ENCODE data around the gene CRACR2B.
A peak's percentile ranks its signal among the peaks of the same experiment; 100 is the strongest.

CRACR2B gene

DNA sequence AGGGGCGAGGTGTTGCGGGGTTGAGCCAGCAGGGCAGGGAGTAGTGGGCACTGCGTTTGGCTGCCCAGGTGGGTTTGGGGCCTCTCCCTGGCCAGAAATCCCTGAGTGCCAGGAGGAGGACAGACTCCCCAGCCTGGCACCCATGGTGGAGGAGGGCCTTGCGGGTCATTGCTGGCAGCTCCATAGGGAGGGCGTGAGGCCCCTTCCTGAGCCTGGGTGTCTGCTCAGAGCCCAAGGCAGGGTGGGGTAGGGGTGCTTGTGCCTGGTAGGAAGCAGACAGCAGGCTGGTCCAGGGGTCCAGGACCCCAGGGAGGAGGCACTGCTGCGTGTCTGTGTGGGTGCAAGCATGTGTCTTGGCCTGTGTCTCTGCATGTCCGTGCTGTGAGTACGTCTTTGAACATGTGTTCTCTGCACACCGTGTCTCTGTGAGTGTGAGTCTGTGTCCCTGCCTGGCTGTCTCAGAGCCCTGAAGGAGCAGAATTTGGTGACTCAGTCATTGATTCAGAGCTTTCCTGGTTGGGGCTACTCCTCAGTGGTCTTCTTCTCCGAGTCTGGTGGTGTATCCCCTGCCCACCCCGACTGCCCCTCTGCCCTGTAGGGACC lies 18.9 kb downstream of the CRACR2B start:
- no peak for DNase-seq
- H3K27ac ChIP-seq (ENCODE audit: insufficient read depth, low read length, poor library complexity, severe bottlenecking): no peak overlapping the region
- peaks cover 23% of the 10 kb centered on the region for H3K4me1 ChIP-seq (ENCODE audit: control insufficient read depth, insufficient read depth, low read length, poor library complexity, severe bottlenecking)
- no peak overlapping the region for H3K4me3 ChIP-seq (ENCODE audit: insufficient read depth, low read depth, low read length, poor library complexity, severe bottlenecking)
- no peaks in the 10 kb centered on the region for H3K9me3 ChIP-seq (ENCODE audit: control insufficient read depth, low read length)
- H3K27me3 ChIP-seq (replicated peaks; ENCODE audit: control insufficient read depth, insufficient read depth, low read length, poor library complexity, severe bottlenecking): peaks cover 21% of the 10 kb centered on the region
- H3K36me3 ChIP-seq (ENCODE audit: control insufficient read depth, insufficient read depth, low read length): no peaks in the 10 kb centered on the region

DNA sequence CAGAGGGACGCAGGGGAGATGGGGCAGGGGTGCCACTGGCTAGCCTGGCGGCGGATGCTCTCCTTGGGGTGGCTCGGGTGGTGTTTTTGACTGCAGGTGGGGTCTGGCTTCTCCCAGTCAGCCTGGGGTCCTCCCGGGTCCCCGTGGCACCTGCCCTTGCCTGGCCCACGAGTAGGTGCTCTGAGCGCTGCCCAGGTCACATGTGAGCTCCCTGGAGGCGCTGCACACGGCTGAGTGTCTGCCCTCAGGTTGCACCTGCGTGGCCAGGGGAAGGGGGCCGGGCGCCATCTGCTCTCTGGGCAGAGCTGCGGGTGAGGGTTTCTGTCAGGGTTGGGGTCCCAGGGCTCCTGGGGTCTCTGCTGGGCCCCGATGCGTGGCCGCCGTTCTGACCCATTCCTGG lies 20.2 kb downstream of the CRACR2B start:
- Histone ChIP-seq H3K4me1 (ENCODE audit: control insufficient read depth, insufficient read depth, low read length, poor library complexity, severe bottlenecking) (peaks cover 23% of the 10 kb centered on the region), H3K36me3 (ENCODE audit: control insufficient read depth, insufficient read depth, low read length) (no peaks in the 10 kb centered on the region), H3K4me3 (ENCODE audit: insufficient read depth, low read depth, low read length, poor library complexity, severe bottlenecking) (no peak overlapping the region), H3K27ac (ENCODE audit: insufficient read depth, low read length, poor library complexity, severe bottlenecking) (no peak overlapping the region), H3K9me3 (ENCODE audit: control insufficient read depth, low read length) (no peaks in the 10 kb centered on the region), H3K27me3 (replicated peaks; ENCODE audit: control insufficient read depth, insufficient read depth, low read length, poor library complexity, severe bottlenecking) (peaks cover 21% of the 10 kb centered on the region)
- DNase-seq: no peak

DNA sequence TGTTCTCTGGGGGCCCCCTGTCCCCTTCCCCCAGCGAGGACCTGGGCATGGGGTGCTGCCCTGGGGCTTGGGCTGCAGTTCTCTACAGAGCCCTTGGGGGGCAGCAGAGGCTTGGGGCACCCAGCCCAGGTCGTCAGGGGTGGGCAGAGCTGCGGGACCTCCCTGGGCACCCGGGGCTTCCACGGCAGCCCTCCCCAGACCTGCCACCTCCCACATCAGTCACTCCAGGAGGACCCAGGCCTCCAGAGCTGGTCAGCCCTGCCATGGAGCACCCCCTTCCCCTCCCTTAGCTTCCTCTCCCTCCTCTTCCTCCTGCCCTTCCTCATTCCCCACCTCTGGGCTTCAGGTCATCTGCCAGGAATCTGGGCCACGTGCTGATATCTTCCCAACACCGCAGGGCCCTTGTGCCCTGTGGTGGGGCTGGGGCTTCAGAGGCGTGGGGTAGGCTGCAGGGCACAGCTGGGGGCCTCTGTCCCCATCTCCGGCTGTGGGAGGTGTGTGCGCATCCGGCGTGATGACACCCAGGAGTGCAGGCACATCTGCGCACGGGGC lies 20.7 kb downstream of the CRACR2B start:
- Histone ChIP-seq H3K9me3 (ENCODE audit: control insufficient read depth, low read length) (no peaks in the 10 kb centered on the region), H3K27me3 (replicated peaks; ENCODE audit: control insufficient read depth, insufficient read depth, low read length, poor library complexity, severe bottlenecking) (peaks cover 21% of the 10 kb centered on the region), H3K27ac (ENCODE audit: insufficient read depth, low read length, poor library complexity, severe bottlenecking) (no peak overlapping the region), H3K4me1 (ENCODE audit: control insufficient read depth, insufficient read depth, low read length, poor library complexity, severe bottlenecking) (peaks cover 18% of the 10 kb centered on the region), H3K36me3 (ENCODE audit: control insufficient read depth, insufficient read depth, low read length) (no peaks in the 10 kb centered on the region), H3K4me3 (ENCODE audit: insufficient read depth, low read depth, low read length, poor library complexity, severe bottlenecking) (peak overlapping the region; percentile 40)
- peak; percentile 36 to 47 (median 46) for DNase-seq

DNA sequence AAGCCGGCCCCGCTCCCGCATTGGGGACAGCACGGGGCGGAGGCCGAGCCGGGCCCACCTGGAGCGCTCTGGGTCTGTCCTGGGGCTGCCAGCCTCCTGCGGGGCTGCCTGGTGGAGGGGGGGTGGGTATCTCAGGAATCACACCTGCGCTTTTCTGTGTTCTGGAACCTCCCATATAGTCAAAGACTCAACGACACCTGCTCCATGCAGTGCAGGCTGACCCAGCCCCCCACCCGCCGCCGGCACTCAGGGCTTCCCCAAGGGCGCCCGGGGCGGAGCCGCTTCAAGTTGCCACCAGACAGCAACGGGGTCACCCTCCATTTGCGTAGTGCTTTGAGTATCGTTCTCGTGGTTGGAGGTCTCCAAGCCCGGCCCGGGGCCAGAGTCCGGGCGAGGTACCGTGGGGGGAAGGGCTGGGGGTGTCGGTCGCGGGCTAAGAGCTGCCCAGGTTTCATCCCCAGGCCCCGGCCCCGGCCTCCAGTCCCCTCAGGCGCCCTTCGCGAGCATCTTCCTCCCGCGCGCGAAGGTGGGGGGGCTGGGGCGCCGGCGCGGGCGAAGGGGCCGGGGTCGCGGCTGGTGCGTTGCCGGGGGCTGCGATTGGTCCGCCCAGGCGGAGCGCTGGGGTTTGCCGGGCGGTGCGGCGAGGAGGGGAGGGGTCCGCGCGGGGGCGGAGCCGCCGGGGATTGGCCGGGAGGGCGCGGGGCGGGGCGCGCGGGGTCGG lies 21.5 kb downstream of the CRACR2B start:
- peaks cover 21% of the 10 kb centered on the region for H3K27me3 ChIP-seq (replicated peaks; ENCODE audit: control insufficient read depth, insufficient read depth, low read length, poor library complexity, severe bottlenecking)
- H3K4me1 ChIP-seq (ENCODE audit: control insufficient read depth, insufficient read depth, low read length, poor library complexity, severe bottlenecking): peaks cover 12% of the 10 kb centered on the region
- H3K4me3 ChIP-seq (ENCODE audit: insufficient read depth, low read depth, low read length, poor library complexity, severe bottlenecking): peak overlapping the region; percentile 40
- H3K9me3 ChIP-seq (ENCODE audit: control insufficient read depth, low read length): no peaks in the 10 kb centered on the region
- DNase-seq: peak in 1 of 3 donors; percentile 31
- H3K36me3 ChIP-seq (ENCODE audit: control insufficient read depth, insufficient read depth, low read length): no peaks in the 10 kb centered on the region
- no peak overlapping the region for H3K27ac ChIP-seq (ENCODE audit: insufficient read depth, low read length, poor library complexity, severe bottlenecking)

DNA sequence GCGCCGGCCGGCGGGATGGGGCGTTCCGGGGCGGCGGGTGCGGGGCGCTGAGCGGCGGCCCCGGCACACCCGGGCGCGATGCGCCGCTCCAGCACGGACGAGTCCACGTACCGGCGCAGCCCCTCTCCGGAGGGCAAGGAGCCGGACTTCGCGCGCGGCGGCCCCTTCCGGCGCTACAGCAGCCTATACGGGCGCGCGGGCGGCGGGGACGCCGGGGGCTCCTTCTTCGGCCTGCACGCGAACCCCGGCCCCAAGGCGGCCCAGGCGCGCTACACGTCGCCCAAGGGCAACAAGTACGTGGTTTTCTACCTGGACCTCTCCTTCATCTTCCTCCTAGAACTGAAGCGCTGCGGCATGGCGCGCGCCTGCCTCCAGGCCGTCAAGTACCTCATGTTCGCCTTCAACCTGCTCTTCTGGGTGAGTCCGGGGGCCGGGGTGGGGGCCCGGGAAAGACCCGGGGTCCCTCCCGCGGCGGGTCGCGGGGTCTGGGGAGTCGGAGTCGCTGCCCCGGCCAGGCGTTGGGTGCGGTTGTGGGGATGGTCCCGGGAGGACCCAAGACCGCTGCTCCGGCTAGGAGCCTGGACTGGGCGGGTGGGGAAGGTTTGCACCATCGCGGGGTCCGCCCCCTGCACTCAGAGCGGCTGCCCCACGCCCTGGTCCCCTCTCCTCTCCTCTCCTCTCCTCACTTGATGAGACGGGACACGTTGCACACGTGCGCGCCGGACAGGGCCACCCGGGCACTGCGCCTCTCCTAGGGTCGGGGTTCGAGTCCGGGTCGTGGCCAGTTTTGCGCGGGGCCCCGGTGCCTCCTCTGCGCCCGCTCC lies 22.4 kb downstream of the CRACR2B start:
- H3K36me3 ChIP-seq (ENCODE audit: control insufficient read depth, insufficient read depth, low read length): no peaks in the 10 kb centered on the region
- DNase-seq: no peak
- no peak overlapping the region for H3K27ac ChIP-seq (ENCODE audit: insufficient read depth, low read length, poor library complexity, severe bottlenecking)
- H3K4me3 ChIP-seq (ENCODE audit: insufficient read depth, low read depth, low read length, poor library complexity, severe bottlenecking): peak overlapping the region; percentile 32
- H3K27me3 ChIP-seq (replicated peaks; ENCODE audit: control insufficient read depth, insufficient read depth, low read length, poor library complexity, severe bottlenecking): peaks cover 21% of the 10 kb centered on the region
- no peaks in the 10 kb centered on the region for H3K9me3 ChIP-seq (ENCODE audit: control insufficient read depth, low read length)
- H3K4me1 ChIP-seq (ENCODE audit: control insufficient read depth, insufficient read depth, low read length, poor library complexity, severe bottlenecking): peaks cover 12% of the 10 kb centered on the region

DNA sequence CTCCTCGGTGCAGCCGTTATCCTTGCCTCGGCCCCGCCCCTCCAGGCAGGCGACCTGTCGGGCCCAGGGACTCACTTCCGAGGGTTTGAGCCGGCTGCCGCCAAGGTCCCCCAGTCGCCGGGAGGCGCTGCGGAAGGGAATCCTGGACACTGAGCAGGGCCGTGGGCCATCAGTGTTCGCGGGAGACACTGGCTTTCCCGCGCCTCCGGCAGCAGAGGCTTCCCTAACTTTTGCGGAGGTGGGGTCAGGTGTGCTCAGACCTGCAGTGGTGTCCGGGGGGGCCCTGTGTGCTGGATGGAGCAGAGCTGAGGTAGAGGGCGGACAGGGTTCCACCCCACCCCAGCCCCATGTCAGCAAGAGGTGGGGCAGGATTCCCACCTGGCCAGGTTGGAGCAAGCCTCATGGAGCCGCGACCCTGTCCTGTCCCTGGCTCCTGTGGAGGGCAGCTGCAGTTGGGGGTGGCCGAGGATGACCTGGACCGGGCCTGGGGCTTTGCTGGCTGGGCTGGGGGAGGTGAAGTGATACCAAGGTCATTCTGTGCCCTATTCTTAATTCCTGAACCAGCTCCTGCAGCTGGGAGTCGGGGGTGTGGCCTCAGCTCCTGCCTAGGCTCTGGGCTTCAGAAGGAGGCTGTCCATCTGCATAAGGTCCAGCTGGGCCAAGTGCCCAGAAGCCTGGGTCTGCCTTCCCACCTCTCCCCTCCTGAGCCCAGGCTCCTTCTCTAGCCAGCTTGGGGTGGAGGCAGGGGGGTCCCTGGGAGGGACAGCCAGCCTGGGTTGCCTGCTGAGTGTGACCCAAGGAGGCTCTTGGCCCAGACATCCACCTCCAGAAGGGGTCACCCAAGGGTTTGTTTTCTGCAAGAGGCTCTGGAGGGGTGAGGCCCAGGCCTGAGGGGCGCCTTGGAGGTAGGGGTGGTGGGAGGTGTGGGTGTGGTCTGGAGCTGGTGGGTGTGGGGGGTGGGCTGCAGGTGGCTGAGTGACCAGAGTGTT lies 23.4 kb downstream of the CRACR2B start:
- peaks cover 12% of the 10 kb centered on the region for H3K4me1 ChIP-seq (ENCODE audit: control insufficient read depth, insufficient read depth, low read length, poor library complexity, severe bottlenecking)

DNA sequence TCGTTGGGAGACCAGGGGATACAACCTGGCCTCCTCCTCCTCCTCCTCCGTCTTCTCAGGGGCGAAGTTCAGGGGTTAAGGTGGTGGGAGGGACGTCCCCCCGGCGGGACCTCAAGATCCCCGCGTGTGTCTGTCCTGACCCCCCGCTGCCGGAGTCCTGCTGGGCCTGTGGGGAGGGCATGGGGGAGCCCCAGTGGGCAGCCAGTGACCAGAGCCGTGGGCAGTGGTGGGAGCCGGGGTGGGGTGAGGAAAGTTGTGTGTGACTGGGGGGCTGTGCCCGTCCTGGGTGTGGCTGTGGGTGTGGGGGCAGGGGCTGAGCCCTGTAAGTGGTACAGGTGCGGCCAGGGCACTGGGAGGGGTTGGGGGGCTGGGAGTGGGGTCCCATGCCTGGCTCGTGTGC lies 25.0 kb downstream of the CRACR2B start:
- Histone ChIP-seq H3K36me3 (ENCODE audit: control insufficient read depth, insufficient read depth, low read length) (no peaks in the 10 kb centered on the region), H3K4me3 (ENCODE audit: insufficient read depth, low read depth, low read length, poor library complexity, severe bottlenecking) (no peak overlapping the region), H3K4me1 (ENCODE audit: control insufficient read depth, insufficient read depth, low read length, poor library complexity, severe bottlenecking) (peaks cover 12% of the 10 kb centered on the region), H3K9me3 (ENCODE audit: control insufficient read depth, low read length) (no peaks in the 10 kb centered on the region), H3K27me3 (replicated peaks; ENCODE audit: control insufficient read depth, insufficient read depth, low read length, poor library complexity, severe bottlenecking) (peaks cover 21% of the 10 kb centered on the region), H3K27ac (ENCODE audit: insufficient read depth, low read length, poor library complexity, severe bottlenecking) (no peak overlapping the region)
- no peak for DNase-seq

More for the DNA sequence above, 23.4 kb downstream of the CRACR2B start:
- peaks cover 21% of the 10 kb centered on the region for H3K27me3 ChIP-seq (replicated peaks; ENCODE audit: control insufficient read depth, insufficient read depth, low read length, poor library complexity, severe bottlenecking)
- no peaks in the 10 kb centered on the region for H3K36me3 ChIP-seq (ENCODE audit: control insufficient read depth, insufficient read depth, low read length)
- H3K27ac ChIP-seq (ENCODE audit: insufficient read depth, low read length, poor library complexity, severe bottlenecking): no peak overlapping the region
- H3K4me3 ChIP-seq (ENCODE audit: insufficient read depth, low read depth, low read length, poor library complexity, severe bottlenecking): no peak overlapping the region
- DNase-seq: no peak
- no peaks in the 10 kb centered on the region for H3K9me3 ChIP-seq (ENCODE audit: control insufficient read depth, low read length)

DNA sequence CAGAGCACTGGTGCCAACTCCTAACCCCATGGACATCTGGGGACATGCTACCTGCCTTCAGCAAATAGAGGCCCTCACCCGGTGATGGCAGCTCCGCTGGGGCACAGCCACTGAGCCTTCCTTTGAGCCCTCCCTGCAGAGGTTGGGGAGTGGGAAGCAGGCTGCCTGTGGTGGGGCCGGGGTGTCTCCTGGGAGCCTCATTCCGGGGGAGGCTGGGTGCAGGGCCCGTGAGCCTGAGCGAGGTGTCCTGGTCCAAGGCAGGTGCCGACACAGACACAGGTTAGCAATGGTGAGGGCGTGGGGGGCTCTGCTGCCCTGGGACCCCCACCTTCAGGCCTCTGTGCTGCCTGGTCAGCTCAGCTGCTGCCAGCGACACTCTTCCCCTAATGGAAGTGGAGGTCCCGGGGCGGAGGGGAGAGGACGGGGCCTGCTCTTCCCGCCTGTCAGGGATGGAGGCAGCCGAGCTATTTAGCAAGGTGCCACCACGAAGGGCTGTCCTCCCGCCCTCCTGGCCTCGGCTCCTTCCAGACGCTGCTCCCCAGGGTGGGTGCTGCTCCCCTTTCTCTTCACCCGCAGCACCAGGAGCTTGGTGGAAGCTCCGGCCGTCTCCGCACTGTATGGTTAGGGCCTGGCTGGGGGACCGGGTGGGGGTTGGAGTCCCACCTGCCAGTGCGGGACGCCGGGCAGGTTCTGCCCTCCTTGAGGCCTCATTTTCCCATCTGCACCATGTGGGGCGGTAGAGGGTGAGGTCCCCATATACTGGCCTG lies 26.1 kb downstream of the CRACR2B start:
- no peak for DNase-seq
- no peaks in the 10 kb centered on the region for H3K9me3 ChIP-seq (ENCODE audit: control insufficient read depth, low read length)
- no peak overlapping the region for H3K27ac ChIP-seq (ENCODE audit: insufficient read depth, low read length, poor library complexity, severe bottlenecking)
- peaks cover 5% of the 10 kb centered on the region for H3K4me1 ChIP-seq (ENCODE audit: control insufficient read depth, insufficient read depth, low read length, poor library complexity, severe bottlenecking)
- H3K36me3 ChIP-seq (ENCODE audit: control insufficient read depth, insufficient read depth, low read length): no peaks in the 10 kb centered on the region
- no peak overlapping the region for H3K4me3 ChIP-seq (ENCODE audit: insufficient read depth, low read depth, low read length, poor library complexity, severe bottlenecking)
- peaks cover 15% of the 10 kb centered on the region for H3K27me3 ChIP-seq (replicated peaks; ENCODE audit: control insufficient read depth, insufficient read depth, low read length, poor library complexity, severe bottlenecking)
